Mesenchymal stem cell (in vitro differentiated cells and primary cell): Measurements from ENCODE around the gene EYA2.
"Not testable (repeated sequence)": the region's sequence is repeated elsewhere in the genome, so short reads cannot be mapped to it uniquely, and the experiment has no call there.

ENCODE experiments used
- DNase-seq: peaks from one replicate; pipeline ENCODE4 v3.0.0-alpha.2; 2013
- H2AFZ ChIP-seq: one replicate; pipeline ENCODE4 v1.6.1; 2013; ENCODE audit warnings: low read depth, mild to moderate bottlenecking, control low read depth, inconsistent platforms, low read length, moderate library complexity
- H2AK5ac ChIP-seq: 2 replicates; pipeline ENCODE4 v1.6.1; 2013; ENCODE audit warnings: low read length, moderate library complexity, mild to moderate bottlenecking, inconsistent platforms; ENCODE audit not compliant: severe bottlenecking
- H2BK120ac ChIP-seq: one replicate; pipeline ENCODE4 v1.6.1; 2013; ENCODE audit warnings: low read depth, mild to moderate bottlenecking, inconsistent platforms, low read length, moderate library complexity
- H2BK12ac ChIP-seq, 2 experiments: one replicate each; pipeline ENCODE4 v1.6.1; 2013; ENCODE audit warnings: inconsistent platforms in 2 of 2, low read length in 2 of 2, mild to moderate bottlenecking in 2 of 2, moderate library complexity in 2 of 2, control low read depth in 1 of 2
- H2BK15ac ChIP-seq: one replicate; pipeline ENCODE4 v1.6.1; 2013; ENCODE audit warnings: mild to moderate bottlenecking, low read depth, inconsistent platforms; ENCODE audit not compliant: poor library complexity, severe bottlenecking
- H2BK5ac ChIP-seq: 2 replicates; pipeline ENCODE4 v1.6.1; 2013; ENCODE audit warnings: low read depth, mild to moderate bottlenecking, low read length, control low read depth, inconsistent platforms; ENCODE audit not compliant: poor library complexity, severe bottlenecking
- H3K14ac ChIP-seq, 2 experiments: one replicate each; pipeline ENCODE4 v1.6.1; 2013; ENCODE audit warnings: inconsistent platforms in 2 of 2, low read length in 2 of 2, control low read depth in 1 of 2, mild to moderate bottlenecking in 1 of 2, moderate library complexity in 1 of 2
- H3K18ac ChIP-seq, 2 experiments: one replicate each; pipeline ENCODE4 v1.6.1; 2013; ENCODE audit warnings: inconsistent platforms in 2 of 2, low read length in 2 of 2, control low read depth in 1 of 2, low read depth in 1 of 2, mild to moderate bottlenecking in 1 of 2
- H3K23ac ChIP-seq, 2 experiments: one replicate each; pipeline ENCODE4 v1.6.1; 2013; ENCODE audit warnings: inconsistent platforms in 2 of 2, low read length in 2 of 2, mild to moderate bottlenecking in 2 of 2, moderate library complexity in 2 of 2, control low read depth in 1 of 2
- H3K27ac ChIP-seq: 2 replicates; pipeline ENCODE4 v1.5.1; 2013; ENCODE audit warnings: mild to moderate bottlenecking, moderate library complexity, low read length, control low read depth, inconsistent platforms; ENCODE audit not compliant: poor library complexity, severe bottlenecking
- H3K27me3 ChIP-seq, 2 experiments: 2 replicates each; pipeline versions ENCODE4 v1.6.1 to v1.7.0; 2013; ENCODE audit warnings: low read length in 2 of 2, mild to moderate bottlenecking in 2 of 2, moderate library complexity in 2 of 2, control low read depth in 1 of 2, inconsistent platforms in 1 of 2; ENCODE audit not compliant: control insufficient read depth in 1 of 2, insufficient read depth in 1 of 2
- H3K36me3 ChIP-seq, 2 experiments: 2 replicates each; pipeline versions ENCODE4 v1.6.1 to v1.7.0; 2013; ENCODE audit warnings: low read length in 2 of 2, control low read depth in 1 of 2, inconsistent platforms in 1 of 2, low read depth in 1 of 2, mild to moderate bottlenecking in 1 of 2; ENCODE audit not compliant: insufficient read depth in 2 of 2, control insufficient read depth in 1 of 2
- H3K4ac ChIP-seq, 2 experiments: one replicate each; pipeline ENCODE4 v1.6.1; 2013; ENCODE audit warnings: inconsistent platforms in 2 of 2, low read length in 2 of 2, mild to moderate bottlenecking in 2 of 2, moderate library complexity in 2 of 2, control low read depth in 1 of 2, low read depth in 1 of 2
- H3K4me1 ChIP-seq: 2 replicates; pipeline ENCODE4 v1.6.1; 2013; ENCODE audit warnings: low read depth, low read length, control low read depth; ENCODE audit not compliant: control insufficient read depth, insufficient read depth
- H3K4me2 ChIP-seq: 2 replicates; pipeline ENCODE4 v1.6.1; 2013; ENCODE audit warnings: low read length, mild to moderate bottlenecking, inconsistent platforms; ENCODE audit not compliant: poor library complexity, severe bottlenecking
- H3K4me3 ChIP-seq, 2 experiments: 2 replicates each; pipeline versions ENCODE4 v1.5.1 to v1.7.0; 2013; ENCODE audit warnings: low read length in 2 of 2, mild to moderate bottlenecking in 2 of 2, control low read depth in 1 of 2, low read depth in 1 of 2; ENCODE audit not compliant: insufficient read depth in 1 of 2
- H3K79me1 ChIP-seq: replicated peaks from 2 replicates; pipeline ENCODE4 v1.6.1; 2013; ENCODE audit warnings: mild to moderate bottlenecking, control low read depth, low read length, inconsistent platforms; ENCODE audit not compliant: poor library complexity, severe bottlenecking
- H3K9ac ChIP-seq: 2 replicates; pipeline ENCODE4 v1.7.0; 2013; ENCODE audit warnings: mild to moderate bottlenecking, low read length, moderate library complexity
- H3K9me3 ChIP-seq: 2 replicates; pipeline ENCODE4 v1.7.0; 2013; ENCODE audit warnings: mild to moderate bottlenecking, low read length; ENCODE audit not compliant: control insufficient read depth
- H4K8ac ChIP-seq: one replicate; pipeline ENCODE4 v1.6.1; 2013; ENCODE audit warnings: inconsistent platforms, mild to moderate bottlenecking, low read length, moderate library complexity
- H4K91ac ChIP-seq: one replicate; pipeline ENCODE4 v1.6.1; 2013; ENCODE audit warnings: mild to moderate bottlenecking, low read length, inconsistent platforms
- WGBS: methylation state at CpG from one replicate; pipeline ENCODE4 v1.1.7; 2013; ENCODE audit warnings: mixed read lengths; 5-methylcytosine and 5-hydroxymethylcytosine counted together

EYA2 gene

GRCh38 chr20:46929902-46930301, 35.3 kb downstream of the EYA2 start:
- Histone ChIP-seq H3K79me1 (no peaks in the 10 kb centered on the region), H3K9ac (no peak overlapping the region), H2AK5ac (no peak overlapping the region), H3K4ac (no peak overlapping the region), H3K4me3 (no peak overlapping the region), H3K4me2 (no peak overlapping the region), H2BK120ac (no peak overlapping the region), H2AFZ (no peak overlapping the region), H3K18ac (no peak overlapping the region), H3K9me3 (no peaks in the 10 kb centered on the region), H3K14ac (no peak overlapping the region), H4K8ac (no peak overlapping the region), H2BK15ac (no peak overlapping the region), H3K27me3 (peaks cover 0 to 17% of the 10 kb centered on the region in 2 experiments), H3K4me1 (no peaks in the 10 kb centered on the region), H3K23ac (no peak overlapping the region), H3K36me3 (no peaks in the 10 kb centered on the region), H3K27ac (no peak overlapping the region), H4K91ac (no peak overlapping the region), H2BK12ac (no peak overlapping the region), H2BK5ac (no peak overlapping the region)
- 86% methylated on average over 1 of the region's 1 CpG for WGBS
- no peak for DNase-seq

GRCh38 chr20:46930640-46931339, 36.1 kb downstream of the EYA2 start:
- Histone ChIP-seq H3K9me3 (no peaks in the 10 kb centered on the region), H2BK5ac (no peak overlapping the region), H4K8ac (no peak overlapping the region), H3K23ac (no peak overlapping the region), H3K4me1 (no peaks in the 10 kb centered on the region), H3K27me3 (peaks cover 0 to 17% of the 10 kb centered on the region in 2 experiments), H2BK120ac (no peak overlapping the region), H3K4me2 (no peak overlapping the region), H3K4ac (no peak overlapping the region), H2AFZ (no peak overlapping the region), H2AK5ac (no peak overlapping the region), H3K79me1 (no peaks in the 10 kb centered on the region), H3K18ac (no peak overlapping the region), H2BK15ac (no peak overlapping the region), H2BK12ac (no peak overlapping the region), H3K9ac (no peak overlapping the region), H3K14ac (no peak overlapping the region), H3K27ac (no peak overlapping the region), H3K4me3 (no peak overlapping the region), H4K91ac (no peak overlapping the region), H3K36me3 (no peaks in the 10 kb centered on the region)
- 67% methylated on average over 8 of the region's 9 CpGs for WGBS
- no peak for DNase-seq

GRCh38 chr20:46931699-46932098, 37.1 kb downstream of the EYA2 start:
- Histone ChIP-seq H3K27ac (no peak overlapping the region), H2AFZ (no peak overlapping the region), H2BK15ac (no peak overlapping the region), H3K79me1 (no peaks in the 10 kb centered on the region), H2BK12ac (no peak overlapping the region), H2AK5ac (no peak overlapping the region), H3K4ac (no peak overlapping the region), H4K8ac (no peak overlapping the region), H3K4me2 (no peak overlapping the region), H2BK5ac (no peak overlapping the region), H3K36me3 (no peaks in the 10 kb centered on the region), H3K23ac (no peak overlapping the region), H3K14ac (no peak overlapping the region), H4K91ac (no peak overlapping the region), H2BK120ac (no peak overlapping the region), H3K4me3 (peak overlapping the region in 1 of 2 experiments; percentile 23), H3K9me3 (no peaks in the 10 kb centered on the region), H3K27me3 (peaks cover 0 to 17% of the 10 kb centered on the region in 2 experiments), H3K18ac (no peak overlapping the region), H3K9ac (peak overlapping the region; percentile 16), H3K4me1 (no peaks in the 10 kb centered on the region)
- DNase-seq, result no peak
- 89% methylated on average over 11 of the region's 11 CpGs for WGBS

- not testable (repeated sequence) for H2BK120ac ChIP-seq
Measured at GRCh38 chr20:46932439-46932838, 37.8 kb downstream of the EYA2 start.

More at GRCh38 chr20:46932439-46932838, 37.8 kb downstream of the EYA2 start:
- 87% methylated on average over 10 of the region's 10 CpGs for whole genome bisulfite sequencing
- H3K18ac ChIP-seq, H3K23ac ChIP-seq, H2BK12ac ChIP-seq, H4K91ac ChIP-seq, H2BK5ac ChIP-seq, DNase-seq, H3K36me3 ChIP-seq, H3K27ac ChIP-seq, H2AK5ac ChIP-seq, H3K9me3 ChIP-seq, H3K4me1 ChIP-seq, H2AFZ ChIP-seq, H4K8ac ChIP-seq, H2BK15ac ChIP-seq, H3K4me2 ChIP-seq, H3K4ac ChIP-seq, H3K4me3 ChIP-seq, H3K79me1 ChIP-seq, H3K9ac ChIP-seq, H3K14ac ChIP-seq: not testable (repeated sequence)
- peaks cover 0 to 17% of the 10 kb centered on the region in 2 experiments for H3K27me3 ChIP-seq
